Measurements from ENCODE around the gene LGALS3BP. TPM values are rescaled to one million over a fixed set of nuclear protein-coding genes. Genes with fewer than 3 reads are reported as not detected.

LGALS3BP gene
- total RNA-seq, 1 experiment from 2014 or later = 116 TPM

DNA sequence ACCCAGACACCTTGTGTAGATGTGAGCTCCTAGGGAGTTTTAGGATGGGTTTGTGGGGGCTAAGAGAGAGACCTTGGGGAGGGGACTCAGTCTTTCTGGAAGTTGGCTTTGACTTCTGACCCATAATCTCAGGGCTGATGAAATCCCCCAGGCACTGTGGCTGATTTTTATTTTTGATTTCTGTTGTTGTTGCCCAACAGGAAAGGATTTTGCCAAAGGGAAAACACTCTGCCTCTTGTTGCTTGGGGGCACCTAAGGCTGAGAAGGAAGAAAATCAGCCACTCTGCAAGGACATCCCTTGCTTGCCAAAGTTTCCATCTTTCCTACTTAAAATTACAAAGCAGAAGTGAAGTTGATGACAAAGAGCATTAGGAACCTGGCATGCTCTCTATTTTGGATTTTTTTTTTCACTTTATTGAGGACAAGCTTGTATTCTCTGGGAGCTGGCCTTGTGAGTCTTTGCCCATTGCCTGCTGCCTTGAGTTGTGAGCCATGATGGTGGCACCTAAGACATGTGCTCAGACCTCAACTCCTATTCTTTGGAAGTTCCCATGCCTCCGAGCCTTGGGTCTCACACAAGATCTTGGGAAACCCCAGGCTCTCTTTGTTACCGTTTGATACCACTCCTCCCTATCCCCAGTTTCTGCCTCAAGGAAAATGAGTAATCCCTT lies 41.0 kb upstream of the LGALS3BP start:
- Histone ChIP-seq H3K27me3 (ENCODE audit: control insufficient read depth, insufficient read depth, low read length) (peaks cover 46% of the 10 kb centered on the region), H3K36me3 (replicated peaks; ENCODE audit: control insufficient read depth, insufficient read depth, low read length) (no peaks in the 10 kb centered on the region), H3K4me3 (ENCODE audit: insufficient read depth, low read depth, low read length) (no peak overlapping the region)
- DNase-seq = no peak

DNA sequence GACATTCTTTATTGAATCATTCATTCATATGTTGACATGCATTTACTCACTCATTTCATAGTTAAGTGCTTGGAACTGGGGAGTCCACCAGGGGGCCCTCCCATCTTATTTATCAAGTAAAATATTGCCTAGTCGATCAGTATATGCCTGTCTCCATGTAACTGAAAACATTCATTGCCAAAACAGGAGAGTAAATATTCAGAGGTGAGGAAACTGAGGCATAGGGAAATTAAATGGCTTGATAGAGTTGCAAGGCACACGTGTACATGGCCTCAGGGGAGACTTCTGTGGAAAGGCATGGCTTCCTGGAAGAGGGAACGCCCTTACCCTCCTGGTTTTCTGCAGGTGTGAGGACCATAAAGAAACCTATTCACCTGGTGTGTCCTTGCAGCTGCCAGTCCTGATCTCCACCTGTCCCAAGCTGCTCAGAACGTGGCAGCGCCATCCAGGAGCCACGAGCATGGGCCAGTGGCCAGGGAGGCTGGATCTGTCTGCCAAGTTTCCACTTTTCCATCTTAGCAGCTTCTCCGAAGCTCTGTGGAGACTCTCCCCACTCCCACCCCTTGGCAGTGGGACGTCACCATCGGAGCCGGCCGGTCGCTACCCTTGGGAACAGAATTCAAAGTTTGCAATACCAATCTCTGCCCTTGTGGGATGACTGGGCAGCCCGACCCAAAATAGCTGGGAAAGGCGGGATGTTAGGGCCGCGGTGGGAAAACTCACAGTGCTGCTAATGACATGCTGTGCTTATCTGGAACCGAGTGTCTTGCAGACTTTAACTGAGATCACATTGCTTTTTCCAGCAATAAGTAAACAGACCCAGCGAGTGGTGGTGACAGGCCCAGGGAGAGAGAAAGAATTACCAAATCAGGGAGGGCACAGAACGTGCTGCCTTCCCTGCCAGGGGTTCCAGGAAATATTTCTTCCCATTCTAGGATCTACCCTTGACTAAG lies 40.2 kb upstream of the LGALS3BP start:
- peak; percentile 68 for DNase-seq

DNA sequence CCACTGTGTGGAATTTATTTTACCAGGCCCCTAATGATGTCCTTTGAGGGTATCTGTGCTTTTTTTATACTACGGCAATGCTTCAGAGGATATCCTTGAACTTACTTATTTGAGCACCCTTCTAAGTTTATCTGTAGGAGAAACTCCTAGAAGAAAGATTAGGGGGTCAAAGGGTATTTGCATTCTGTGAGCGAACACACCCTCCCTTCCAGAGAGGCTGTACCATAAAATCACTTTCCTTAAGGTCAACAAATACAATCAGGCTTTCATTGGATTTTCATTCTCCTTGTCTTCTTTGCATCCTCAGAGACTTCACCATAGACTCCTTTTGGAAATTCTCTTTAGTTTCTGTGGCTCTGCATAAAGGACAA lies 39.5 kb upstream of the LGALS3BP start:
- no peaks in the 10 kb centered on the region for H3K36me3 ChIP-seq (replicated peaks; ENCODE audit: control insufficient read depth, insufficient read depth, low read length)
- peaks cover 31% of the 10 kb centered on the region for H3K27me3 ChIP-seq (ENCODE audit: control insufficient read depth, insufficient read depth, low read length)
- no peak overlapping the region for H3K4me3 ChIP-seq (ENCODE audit: insufficient read depth, low read depth, low read length)
- no peak for DNase-seq

More for the DNA sequence above, 40.2 kb upstream of the LGALS3BP start:
- H3K36me3 ChIP-seq (replicated peaks; ENCODE audit: control insufficient read depth, insufficient read depth, low read length) = no peaks in the 10 kb centered on the region
- H3K27me3 ChIP-seq (ENCODE audit: control insufficient read depth, insufficient read depth, low read length) = peaks cover 38% of the 10 kb centered on the region
- H3K4me3 ChIP-seq (ENCODE audit: insufficient read depth, low read depth, low read length) = no peak overlapping the region

DNA sequence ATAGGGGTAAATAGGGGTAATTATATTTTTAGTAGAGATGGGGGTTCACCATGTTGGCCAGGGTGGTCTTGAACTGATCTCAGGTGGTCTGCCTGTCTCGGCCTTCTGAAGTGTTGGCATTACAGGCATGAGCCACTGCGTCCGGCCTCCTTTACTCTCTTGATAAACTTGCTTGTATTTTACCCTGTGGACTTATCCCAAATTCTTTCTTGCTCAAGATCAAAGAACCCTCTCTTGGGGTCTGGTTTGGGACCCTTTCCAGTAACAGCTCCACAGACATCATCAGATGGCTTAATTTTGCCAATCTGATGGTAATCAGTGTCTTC lies 38.6 kb upstream of the LGALS3BP start:
- peaks cover 22% of the 10 kb centered on the region for H3K27me3 ChIP-seq (ENCODE audit: control insufficient read depth, insufficient read depth, low read length)
- H3K4me3 ChIP-seq (ENCODE audit: insufficient read depth, low read depth, low read length) = no peak overlapping the region
- no peaks in the 10 kb centered on the region for H3K36me3 ChIP-seq (replicated peaks; ENCODE audit: control insufficient read depth, insufficient read depth, low read length)
- no peak for DNase-seq

DNA sequence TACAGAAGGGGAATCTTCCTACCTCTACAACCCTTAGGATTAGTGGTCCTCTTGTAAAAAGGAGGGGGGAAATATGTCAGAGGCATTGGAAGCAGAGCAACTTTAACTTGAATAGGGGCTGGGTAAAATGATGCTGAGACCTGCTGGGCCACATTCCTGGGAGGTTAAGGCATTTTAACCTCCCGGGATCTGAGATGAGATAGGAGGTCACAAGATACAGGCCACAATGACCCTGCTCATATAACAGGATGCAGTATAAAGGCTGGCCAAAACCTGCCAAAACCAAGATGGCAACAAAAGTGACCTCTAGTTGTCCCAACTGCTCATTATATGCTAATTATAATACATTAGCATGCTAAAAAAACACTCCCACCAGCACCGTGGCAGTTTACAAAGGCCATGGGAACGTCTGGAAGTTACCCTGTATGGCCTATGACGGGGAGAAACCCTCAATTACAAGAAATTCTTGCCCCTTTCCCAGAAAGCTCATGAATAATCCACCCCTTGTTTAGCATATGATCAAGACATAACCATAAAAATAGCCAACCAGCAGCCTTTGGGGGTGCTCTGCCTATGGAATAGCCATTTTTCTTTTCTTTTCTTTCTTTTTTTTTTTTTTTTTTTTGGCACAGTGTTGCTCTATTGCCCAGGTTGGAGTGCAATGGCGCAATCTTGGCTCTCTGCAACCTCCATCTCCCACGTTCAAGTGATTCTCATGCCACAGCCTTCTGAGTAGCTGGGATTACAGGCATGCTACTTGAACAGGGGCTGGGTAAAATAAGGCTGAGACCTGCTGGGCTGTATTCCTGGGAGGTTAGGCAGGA lies 38.0 kb upstream of the LGALS3BP start:
- Histone ChIP-seq H3K4me3 (ENCODE audit: insufficient read depth, low read depth, low read length) (no peak overlapping the region), H3K27me3 (ENCODE audit: control insufficient read depth, insufficient read depth, low read length) (peaks cover 16% of the 10 kb centered on the region), H3K36me3 (replicated peaks; ENCODE audit: control insufficient read depth, insufficient read depth, low read length) (no peaks in the 10 kb centered on the region)
- peak; percentile 43 for DNase-seq

DNA sequence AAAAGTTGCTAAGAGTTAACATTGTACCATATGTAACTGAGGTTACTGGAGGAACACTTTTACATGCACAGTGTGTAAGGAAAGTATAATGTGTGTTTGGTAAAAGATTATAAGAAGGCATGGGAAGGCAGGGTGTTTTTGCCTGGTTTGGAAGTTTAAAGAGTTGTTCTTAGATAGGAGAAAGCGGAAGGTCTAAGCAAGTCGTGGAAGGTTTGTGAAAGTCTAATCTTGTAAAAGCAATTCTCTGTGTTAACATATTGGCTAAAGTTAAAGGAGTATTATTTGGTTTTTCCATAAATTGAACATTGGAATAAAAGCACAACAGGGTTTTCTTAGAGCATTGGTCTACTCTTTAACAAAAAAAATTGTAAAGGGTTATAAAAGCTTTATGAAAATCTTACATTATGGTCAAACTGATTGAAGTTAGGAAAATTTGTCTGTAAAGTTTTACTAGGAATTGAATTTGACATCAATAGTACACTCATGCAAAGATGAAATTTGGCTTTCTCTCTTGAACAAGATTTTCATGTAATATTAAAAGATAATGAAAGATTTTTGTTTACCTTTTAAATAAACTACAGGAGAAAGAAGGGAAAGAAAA lies 34.5 kb upstream of the LGALS3BP start:
- no peak for DNase-seq
- H3K36me3 ChIP-seq (replicated peaks; ENCODE audit: control insufficient read depth, insufficient read depth, low read length) = no peaks in the 10 kb centered on the region
- peaks cover under 1% of the 10 kb centered on the region; the same call in 1 of the 2 replicates for H3K27me3 ChIP-seq (ENCODE audit: control insufficient read depth, insufficient read depth, low read length)
- no peak overlapping the region for H3K4me3 ChIP-seq (ENCODE audit: insufficient read depth, low read depth, low read length)

DNA sequence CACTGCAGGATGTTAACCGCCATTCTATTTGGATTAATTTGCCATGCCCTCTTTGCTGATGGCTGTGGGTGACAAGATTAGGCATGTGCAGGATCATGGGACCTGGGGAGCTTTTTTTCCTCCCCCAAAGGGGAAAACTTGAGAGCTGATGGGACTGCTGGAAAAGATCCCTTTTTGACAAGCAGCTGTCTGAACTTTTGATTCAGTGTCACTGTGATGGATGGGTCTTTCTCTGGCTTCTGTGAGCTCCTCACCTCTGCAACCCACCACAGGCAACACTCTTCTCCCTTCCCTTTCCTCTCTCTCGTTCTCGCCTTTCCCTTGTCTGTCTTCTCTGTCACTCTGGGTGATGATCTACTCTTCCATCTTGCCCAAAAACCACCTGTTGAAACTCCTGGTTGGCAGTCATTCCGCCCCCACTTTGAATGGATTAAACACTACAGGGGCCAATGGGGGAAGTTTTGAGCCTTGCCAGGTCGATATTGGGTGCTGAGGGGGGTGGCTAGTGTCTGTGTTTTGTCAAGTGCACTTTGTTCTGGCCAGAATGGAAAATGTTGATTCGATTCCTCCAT lies 32.9 kb upstream of the LGALS3BP start:
- H3K4me3 ChIP-seq (ENCODE audit: insufficient read depth, low read depth, low read length) = no peak overlapping the region
- peaks cover 15% of the 10 kb centered on the region for H3K27me3 ChIP-seq (ENCODE audit: control insufficient read depth, insufficient read depth, low read length)
- H3K36me3 ChIP-seq (replicated peaks; ENCODE audit: control insufficient read depth, insufficient read depth, low read length) = no peaks in the 10 kb centered on the region
- DNase-seq = no peak

DNA sequence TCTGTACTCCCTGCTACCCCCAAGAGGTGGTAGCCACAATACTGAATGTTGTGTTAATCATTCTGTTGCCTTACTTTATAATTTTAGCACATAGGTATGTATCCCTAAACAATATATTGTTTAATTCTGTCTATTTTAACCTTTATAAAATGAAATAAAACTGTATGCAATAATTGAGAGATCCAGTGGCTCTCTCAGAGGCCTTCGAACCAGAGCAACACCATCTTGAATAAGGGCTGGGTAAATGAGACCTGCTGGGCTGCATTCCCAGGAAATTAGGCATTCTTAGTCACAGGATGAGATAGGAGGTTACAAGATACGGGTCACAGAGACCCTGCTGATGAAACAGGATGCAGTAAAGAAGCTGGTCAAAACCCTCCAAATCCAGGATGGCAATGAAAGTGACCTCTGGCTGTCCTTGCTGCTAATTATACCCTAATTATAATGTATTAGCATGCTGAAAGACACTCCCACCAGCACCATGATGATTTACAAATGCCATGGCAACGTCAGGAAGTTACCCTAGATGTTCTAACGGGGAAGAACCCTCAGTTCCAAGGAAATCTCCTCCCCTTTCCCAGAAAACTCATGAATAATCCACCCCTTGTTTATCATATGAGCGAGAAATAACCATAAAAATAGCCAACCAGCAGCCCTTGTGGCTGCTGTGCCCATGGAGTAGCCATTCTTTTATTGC lies 31.9 kb upstream of the LGALS3BP start:
- DNase-seq = no peak
- Histone ChIP-seq H3K4me3 (ENCODE audit: insufficient read depth, low read depth, low read length) (no peak overlapping the region), H3K27me3 (ENCODE audit: control insufficient read depth, insufficient read depth, low read length) (peaks cover 18% of the 10 kb centered on the region), H3K36me3 (replicated peaks; ENCODE audit: control insufficient read depth, insufficient read depth, low read length) (no peaks in the 10 kb centered on the region)

DNA sequence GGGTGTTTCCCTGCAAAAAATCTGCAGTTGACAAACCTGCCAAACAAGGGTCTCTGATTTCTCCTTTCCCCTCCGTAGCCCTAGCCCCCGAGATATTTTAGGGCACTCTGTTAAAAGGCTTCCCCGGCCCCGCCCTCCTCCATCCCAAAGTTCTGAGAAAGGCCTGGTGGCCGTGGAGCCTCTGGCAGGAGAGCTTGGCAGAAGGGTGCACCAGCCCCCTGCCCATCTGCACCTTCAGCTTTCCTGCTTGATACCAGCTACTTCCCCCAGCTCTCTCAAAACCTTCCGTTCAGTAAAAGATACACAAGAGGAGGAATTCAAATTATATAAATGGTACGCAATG lies 30.6 kb upstream of the LGALS3BP start:
- Histone ChIP-seq H3K4me3 (ENCODE audit: insufficient read depth, low read depth, low read length) (peak overlapping the region; percentile 34), H3K36me3 (replicated peaks; ENCODE audit: control insufficient read depth, insufficient read depth, low read length) (no peaks in the 10 kb centered on the region), H3K27me3 (ENCODE audit: control insufficient read depth, insufficient read depth, low read length) (peaks cover 32% of the 10 kb centered on the region)
- DNase-seq = no peak

DNA sequence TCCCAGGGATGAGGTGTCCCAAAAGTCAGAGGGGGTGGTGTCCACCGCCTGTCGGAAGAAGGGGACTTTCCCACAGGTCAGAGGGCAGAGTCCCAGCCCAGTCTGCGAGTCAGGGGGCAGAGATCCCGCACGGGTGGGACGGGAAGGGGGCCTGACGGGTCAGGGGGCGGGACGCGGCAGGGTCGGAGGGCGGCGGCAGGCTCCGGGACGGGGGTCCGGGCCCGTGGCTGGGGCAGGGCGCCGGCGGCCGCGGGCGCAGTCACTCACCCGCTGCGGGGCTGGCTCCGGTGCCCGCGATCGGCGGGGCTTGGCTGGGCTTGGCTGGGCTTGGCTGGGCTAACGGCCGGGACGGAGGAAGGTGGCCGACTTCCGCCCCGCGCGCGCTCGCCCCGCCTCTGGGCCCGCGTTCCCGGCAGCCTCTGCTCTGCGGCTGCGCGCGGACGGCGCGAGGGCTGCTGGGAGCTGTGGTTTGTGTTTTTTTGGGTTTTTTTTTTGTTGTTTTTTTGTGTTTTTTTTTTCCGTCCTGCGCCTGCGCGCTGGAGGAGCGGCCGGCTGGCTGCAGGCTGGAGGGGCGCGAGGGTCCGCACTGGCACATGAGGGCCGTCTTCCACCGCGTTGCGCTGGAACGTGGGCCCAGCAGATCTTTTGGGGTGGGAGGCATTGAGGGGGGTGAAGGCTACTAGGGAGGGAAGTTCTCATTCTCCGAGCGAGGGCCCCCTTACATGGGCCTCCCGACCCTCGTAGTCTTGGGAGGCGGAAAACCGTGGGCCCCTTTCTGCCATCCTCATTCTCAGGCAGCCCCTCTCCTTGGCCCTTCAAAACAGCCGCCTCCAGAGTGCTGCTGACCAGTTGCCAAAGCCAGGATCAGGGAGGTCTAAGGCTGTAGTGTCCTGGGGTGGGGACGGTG lies 29.9 kb upstream of the LGALS3BP start, which contains the start of gene CANT1:
Gene CANT1 (minus strand): TSS at position 368 of the 907 bp plus-strand sequence. CDS start 12,142 bp downstream, outside the sequence.
- Histone ChIP-seq H3K27me3 (ENCODE audit: control insufficient read depth, insufficient read depth, low read length) (peaks cover 32% of the 10 kb centered on the region), H3K36me3 (replicated peaks; ENCODE audit: control insufficient read depth, insufficient read depth, low read length) (no peaks in the 10 kb centered on the region), H3K4me3 (ENCODE audit: insufficient read depth, low read depth, low read length) (peak within 1 kb of the TSS; percentile 67)
- peak; percentile 99 for DNase-seq

DNA sequence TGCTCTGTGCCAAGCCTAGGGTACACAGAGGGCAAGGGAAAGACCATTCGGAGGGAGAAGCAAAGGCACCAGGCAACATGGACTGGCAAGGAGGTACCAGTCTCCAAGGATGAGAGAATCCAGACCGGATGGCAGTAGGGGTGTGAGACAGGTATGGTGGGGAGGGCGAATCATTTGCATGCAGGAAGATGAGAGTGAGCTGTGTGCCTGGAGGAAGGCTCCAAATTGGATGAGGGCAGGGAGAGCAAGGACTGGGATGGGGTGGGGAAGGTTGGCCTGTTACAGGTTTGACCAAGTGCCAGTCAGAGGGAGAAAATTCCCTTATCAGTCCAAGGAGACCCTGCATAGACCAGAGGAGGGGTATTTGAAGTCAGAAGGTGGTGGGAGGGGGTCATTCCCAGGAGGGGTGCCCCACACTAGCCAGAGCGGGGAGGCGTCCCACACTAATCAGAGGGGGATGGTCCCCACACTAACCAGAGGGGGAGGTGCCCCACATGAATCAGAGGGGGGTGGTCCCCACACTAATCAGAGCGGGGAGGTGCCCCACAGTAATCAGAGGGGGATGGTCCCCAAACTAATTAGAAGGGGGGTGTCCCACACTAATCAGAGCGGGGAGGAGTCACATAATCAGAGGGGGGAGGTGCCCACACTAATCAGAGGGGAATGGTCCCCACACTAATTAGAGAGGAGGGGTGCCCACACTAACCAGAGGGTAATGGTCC lies 29.1 kb upstream of the LGALS3BP start:
- no peaks in the 10 kb centered on the region for H3K36me3 ChIP-seq (replicated peaks; ENCODE audit: control insufficient read depth, insufficient read depth, low read length)
- peaks cover 32% of the 10 kb centered on the region for H3K27me3 ChIP-seq (ENCODE audit: control insufficient read depth, insufficient read depth, low read length)
- DNase-seq = peak; percentile 49
- peak overlapping the region; percentile 67 for H3K4me3 ChIP-seq (ENCODE audit: insufficient read depth, low read depth, low read length)
